Endothelial cell of umbilical vein (primary cell): Measurements from ENCODE around the gene BRD2. TPM values are rescaled to one million over a fixed set of nuclear protein-coding genes. Genes with fewer than 3 reads are reported as not detected.
A peak's percentile ranks its signal among the peaks of the same experiment; 100 is the strongest.

Experiments
- BruUV-seq: library from RNA; stranded (reverse); fragments of 400-500 nt; replicated peaks from 2 replicates; lab custom pipeline; 2021; lab: Mats Ljungman, UMichigan
- CTCF ChIA-PET: fragments of 300-600, 350-600 bp; sonication (Branson Sonifier 250); formaldehyde crosslinking; loops from one replicate; lab custom pipeline; 2021; ENCODE audit warnings: antibody characterized with exemption, inconsistent platforms; lab: Charles Lee
- POLR2A ChIA-PET: fragments of 300-600, 350-600 bp; sonication (Branson Sonifier 250); formaldehyde crosslinking; loops from one replicate; lab custom pipeline; 2021; ENCODE audit warnings: antibody characterized with exemption, inconsistent platforms; lab: Charles Lee
- DNase-seq: peaks from one replicate; pipeline ENCODE4 v3.0.0-alpha.2; 2011; ENCODE audit warnings: low read depth, low spot score
- FAIRE-seq: peaks from 2 replicates; lab custom pipeline; 2011; peaks lifted over from hg19 to GRCh38; lab: Jason Lieb, UNC
- H2AFZ ChIP-seq: 2 replicates; pipeline ENCODE4 v1.6.0; 2012; ENCODE audit warnings: low read depth, low read length, control low read depth, inconsistent platforms
- H3K27ac ChIP-seq: 2 replicates; pipeline ENCODE4 v1.5.1; 2011; ENCODE audit warnings: low read depth, mild to moderate bottlenecking, control low read depth, low read length, moderate library complexity; ENCODE audit not compliant: insufficient read depth
- H3K27me3 ChIP-seq, 2 experiments: 2 replicates each; pipeline versions ENCODE4 v1.6.0 to v1.6.1; 2011; ENCODE audit warnings: low read length in 2 of 2, mixed read lengths in 1 of 2; ENCODE audit not compliant: control insufficient read depth in 2 of 2, insufficient read depth in 2 of 2
- H3K36me3 ChIP-seq, 2 experiments: 2 replicates in 1 of 2; 3 replicates in 1 of 2; pipeline ENCODE4 v1.5.1; 2011; ENCODE audit warnings: low read length in 2 of 2, mild to moderate bottlenecking in 1 of 2, moderate library complexity in 1 of 2; ENCODE audit not compliant: control insufficient read depth in 2 of 2, insufficient read depth in 2 of 2; ENCODE audit errors: extremely low read depth in 1 of 2
- H3K4me1 ChIP-seq: 3 replicates; pipeline ENCODE4 v1.5.1; 2011; ENCODE audit warnings: mild to moderate bottlenecking, low read length; ENCODE audit not compliant: control insufficient read depth, insufficient read depth; ENCODE audit errors: extremely low read depth
- H3K4me2 ChIP-seq: 2 replicates; pipeline ENCODE4 v1.6.1; 2011; ENCODE audit warnings: low read length, control low read depth, mixed read lengths; ENCODE audit not compliant: insufficient read depth
- H3K4me3 ChIP-seq, 3 experiments: fragments of 200-600 bp in 1 of 3; sonication (generic), shearing (Covaris generic) in 1 of 3; replicated peaks in 1 of 3; 2 replicates each; pipeline ENCODE4 v1.5.1; 2011 to 2016; ENCODE audit warnings: control low read depth in 3 of 3, low read length in 3 of 3, mild to moderate bottlenecking in 2 of 3, inconsistent platforms in 1 of 3, low read depth in 1 of 3, moderate library complexity in 1 of 3; ENCODE audit not compliant: insufficient read depth in 1 of 3
- H3K79me2 ChIP-seq: 2 replicates; pipeline ENCODE4 v1.6.0; 2012; ENCODE audit warnings: low read length, inconsistent platforms; ENCODE audit not compliant: control insufficient read depth, insufficient read depth
- H3K9ac ChIP-seq: replicated peaks from 2 replicates; pipeline ENCODE3; 2011; ENCODE audit warnings: low read length, control low read depth; ENCODE audit not compliant: insufficient read depth; ENCODE audit errors: extremely low read depth
- H3K9me1 ChIP-seq: replicated peaks from 3 replicates; pipeline ENCODE4 v1.6.0; 2011; ENCODE audit warnings: mild to moderate bottlenecking, low read length; ENCODE audit not compliant: control insufficient read depth, insufficient read depth; ENCODE audit errors: extremely low read depth
- H3K9me3 ChIP-seq: replicated peaks from 2 replicates; pipeline ENCODE4 v1.5.1; 2012; ENCODE audit warnings: low read length, inconsistent platforms; ENCODE audit not compliant: control insufficient read depth, insufficient read depth
- H4K20me1 ChIP-seq: replicated peaks from 2 replicates; pipeline ENCODE3; 2011; ENCODE audit warnings: mild to moderate bottlenecking, low read length; ENCODE audit not compliant: control insufficient read depth, insufficient read depth; ENCODE audit errors: extremely low read depth
- EZH2 ChIP-seq: IDR thresholded peaks from 2 replicates; pipeline ENCODE4 v1.6.1; 2012; ENCODE audit warnings: borderline replicate concordance, low read depth, mild to moderate bottlenecking, moderate library complexity, low read length, inconsistent platforms; ENCODE audit not compliant: severe bottlenecking
- FOS ChIP-seq: IDR thresholded peaks from 2 replicates; pipeline ENCODE4 v1.6.1; 2011; ENCODE audit warnings: mild to moderate bottlenecking, low read length, moderate library complexity, borderline replicate concordance; ENCODE audit not compliant: insufficient read depth
- GATA2 ChIP-seq: IDR thresholded peaks from 2 replicates; pipeline ENCODE4 v1.7.0; 2011; ENCODE audit warnings: low read depth, mild to moderate bottlenecking, moderate library complexity, mixed read lengths, low read length; ENCODE audit not compliant: insufficient read length, insufficient read depth
- JUN ChIP-seq: IDR thresholded peaks from 2 replicates; pipeline ENCODE4 v1.6.1; 2011; ENCODE audit warnings: borderline replicate concordance, low read depth; ENCODE audit not compliant: insufficient read length, insufficient read depth
- MYC ChIP-seq: IDR thresholded peaks from one replicate; pipeline ENCODE4 v1.6.1; 2011; ENCODE audit warnings: mild to moderate bottlenecking, low read depth, low read length
- POLR2A ChIP-seq: IDR thresholded peaks from 2 replicates; pipeline ENCODE4 v1.6.1; 2012; ENCODE audit warnings: low read depth, mild to moderate bottlenecking, control low read depth, low read length
- POLR2AphosphoS5 ChIP-seq: IDR thresholded peaks from 2 replicates; pipeline ENCODE4 v1.6.1; 2012; ENCODE audit warnings: low read depth, mild to moderate bottlenecking, control low read depth, low read length, moderate library complexity; ENCODE audit not compliant: insufficient read depth
- dilution Hi-C: fragments of 300-500 bp; cut with MboI; formaldehyde crosslinking; loops from one replicate; pipeline ENCODE4 v1.15.0; 2019; ENCODE audit warnings: low sequenced_read_pairs; ENCODE audit not compliant: extremely low pct_ligation_motif_present
- intact Hi-C: fragments of 100-400 bp; cut with micrococcal nuclease; formaldehyde crosslinking; loops from one replicate; pipeline ENCODE4 v1.10.0; 2022
- polyA plus RNA-seq, 4 experiments: library from polyadenylated mRNA; depleted of rRNA in 3 of 4; stranded (reverse) in 3 of 4; unstranded in 1 of 4; fragments of >200 nt; gene quantifications; 2 replicates each; pipeline versions ENCODE4 v1.2.1 to v1.2.3, GENCODE V29; 2011 to 2012; ENCODE audit warnings: missing spikeins in 1 of 4
- total RNA-seq: library from RNA; stranded (reverse); gene quantifications from 2 replicates; pipeline ENCODE4 v1.2.3, GENCODE V29; 2021
- TF ChIP-seq, protein P1 (sequence below): IDR thresholded peaks from 2 replicates; pipeline ENCODE4 v1.6.1; 2011; ENCODE audit not compliant: insufficient read depth, insufficient read length
- TF ChIP-seq, protein P2 (sequence below), 2 donors: IDR thresholded peaks; 1 replicate in 1 of 2; 2 replicates in 1 of 2; pipeline ENCODE4 v1.5.1; 2011; ENCODE audit warnings: low read length in 2 of 2, mild to moderate bottlenecking in 2 of 2, moderate library complexity in 2 of 2, control low read depth in 1 of 2, inconsistent platforms in 1 of 2, low read depth in 1 of 2; ENCODE audit not compliant: insufficient read depth in 1 of 2; ENCODE audit errors: extremely low read depth in 1 of 2

BRD2 gene
- total and polyA plus RNA-seq, 2 donors (not counting 3 experiments of a cell fraction or from before 2014, with no cell fraction given) = 131 to 197 TPM

DNA sequence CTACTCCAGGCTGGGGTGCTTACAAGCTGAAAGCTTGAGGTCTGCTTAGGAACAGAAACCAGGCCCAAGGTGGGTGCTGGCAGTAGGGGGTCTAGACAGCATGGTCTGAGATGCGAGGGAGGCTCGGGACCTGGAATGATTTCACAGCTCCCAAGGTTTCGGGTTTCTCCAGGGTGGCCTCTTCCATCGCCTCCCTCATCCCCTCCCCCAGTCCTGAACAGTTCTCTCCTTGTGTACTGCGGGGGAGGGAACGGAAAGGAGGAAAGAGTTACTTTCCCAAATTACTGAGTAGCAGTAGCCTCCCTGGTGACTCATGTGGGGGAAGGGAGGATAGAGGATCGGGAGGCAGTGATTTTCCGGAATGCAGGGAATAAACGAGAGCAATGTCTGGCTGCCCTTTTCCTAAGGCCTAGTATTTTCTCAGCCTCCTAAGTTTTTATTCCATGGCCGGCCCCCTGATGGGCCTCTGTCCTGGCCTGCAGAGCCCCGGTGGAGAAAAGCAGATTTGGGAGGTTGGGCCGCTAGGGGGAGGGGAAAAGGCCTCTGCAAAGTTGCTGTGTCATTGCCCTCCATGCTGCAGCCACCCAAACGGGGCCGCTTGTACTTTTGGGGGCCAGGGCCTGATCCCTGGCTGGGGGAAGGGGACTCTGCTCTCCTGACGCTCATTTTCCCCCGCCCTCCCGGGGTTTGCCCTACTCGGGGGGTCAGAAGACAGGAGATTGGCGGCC, 1.5 kb downstream of the BRD2 start:
- peaks cover 9 to 11% of the 10 kb centered on the region in 2 experiments for H3K36me3 ChIP-seq
- H3K9me3 ChIP-seq = no peaks in the 10 kb centered on the region
- peaks cover under 1% of the 10 kb centered on the region for H4K20me1 ChIP-seq
- intact Hi-C loops (loop anchor here (1.0 to 10.0 kb wide), 5 partner anchors 128 to 793 kb away; partner anchors contain the start of genes AGPAT1, CUTA, HSD17B8 and PHF1), dilution Hi-C loops (no loop called here)
- CTCF ChIA-PET = interaction anchor here (0.9 to 13.7 kb wide), 6 partner anchors 15 to 131 kb away, joined by 3 to 187 read pairs (median 33); partner anchors contain the start of genes HLA-DMA and TAP2
- FAIRE-seq = peak; percentile 83
- POLR2A ChIA-PET = interaction anchor here (0.7 to 5.8 kb wide), 3 partner anchors 14 to 1107 kb away, joined by 6 to 89 read pairs (median 58); partner anchors contain the start of genes HLA-DMA and NEU1
- peak overlapping the region; percentile 52 for H3K4me2 ChIP-seq
- H3K4me3 ChIP-seq = peak overlapping the region; percentile 32 to 76 (median 55)
- H3K27me3 ChIP-seq = no peaks in the 10 kb centered on the region
- peak; percentile 81 for DNase-seq
- peak overlapping the region; percentile 88 for H3K9ac ChIP-seq
- peak overlapping the region; percentile 81 for H3K27ac ChIP-seq
- H3K79me2 ChIP-seq = peaks cover 36% of the 10 kb centered on the region
- H3K9me1 ChIP-seq = no peaks in the 10 kb centered on the region
- TF ChIP-seq POLR2A (peak; percentile 12), EZH2 (no peak), JUN (peak; percentile 62), MYC (peak; percentile 27), POLR2AphosphoS5 (peak; percentile 62), GATA2 (no peak), FOS (peak; percentile 88)
- TF ChIP-seq, protein P1, sequence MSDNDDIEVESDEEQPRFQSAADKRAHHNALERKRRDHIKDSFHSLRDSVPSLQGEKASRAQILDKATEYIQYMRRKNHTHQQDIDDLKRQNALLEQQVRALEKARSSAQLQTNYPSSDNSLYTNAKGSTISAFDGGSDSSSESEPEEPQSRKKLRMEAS = no peak
- TF ChIP-seq, protein P2, sequence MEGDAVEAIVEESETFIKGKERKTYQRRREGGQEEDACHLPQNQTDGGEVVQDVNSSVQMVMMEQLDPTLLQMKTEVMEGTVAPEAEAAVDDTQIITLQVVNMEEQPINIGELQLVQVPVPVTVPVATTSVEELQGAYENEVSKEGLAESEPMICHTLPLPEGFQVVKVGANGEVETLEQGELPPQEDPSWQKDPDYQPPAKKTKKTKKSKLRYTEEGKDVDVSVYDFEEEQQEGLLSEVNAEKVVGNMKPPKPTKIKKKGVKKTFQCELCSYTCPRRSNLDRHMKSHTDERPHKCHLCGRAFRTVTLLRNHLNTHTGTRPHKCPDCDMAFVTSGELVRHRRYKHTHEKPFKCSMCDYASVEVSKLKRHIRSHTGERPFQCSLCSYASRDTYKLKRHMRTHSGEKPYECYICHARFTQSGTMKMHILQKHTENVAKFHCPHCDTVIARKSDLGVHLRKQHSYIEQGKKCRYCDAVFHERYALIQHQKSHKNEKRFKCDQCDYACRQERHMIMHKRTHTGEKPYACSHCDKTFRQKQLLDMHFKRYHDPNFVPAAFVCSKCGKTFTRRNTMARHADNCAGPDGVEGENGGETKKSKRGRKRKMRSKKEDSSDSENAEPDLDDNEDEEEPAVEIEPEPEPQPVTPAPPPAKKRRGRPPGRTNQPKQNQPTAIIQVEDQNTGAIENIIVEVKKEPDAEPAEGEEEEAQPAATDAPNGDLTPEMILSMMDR (IDR thresholded peaks at IDR 0.05; ENCODE audit: extremely low read depth in 1 of 2, insufficient read depth in 1 of 2, low read depth in 1 of 2, low read length in 2 of 2) = peak in 1 of 2 donors; percentile 24
- peaks cover 26% of the 10 kb centered on the region for H3K4me1 ChIP-seq
- TSS peak; percentile 17 for BruUV-seq
- H2AFZ ChIP-seq = no peak overlapping the region
